Kidney capillary endothelial cell (primary cell): Measurements from ENCODE around the gene KIF26B.

Experiments used
- DNase-seq: peaks from one replicate; pipeline ENCODE4 v3.0.0-alpha.2; 2018; ENCODE audit warnings: low spot score

The KIF26B gene

DNA sequence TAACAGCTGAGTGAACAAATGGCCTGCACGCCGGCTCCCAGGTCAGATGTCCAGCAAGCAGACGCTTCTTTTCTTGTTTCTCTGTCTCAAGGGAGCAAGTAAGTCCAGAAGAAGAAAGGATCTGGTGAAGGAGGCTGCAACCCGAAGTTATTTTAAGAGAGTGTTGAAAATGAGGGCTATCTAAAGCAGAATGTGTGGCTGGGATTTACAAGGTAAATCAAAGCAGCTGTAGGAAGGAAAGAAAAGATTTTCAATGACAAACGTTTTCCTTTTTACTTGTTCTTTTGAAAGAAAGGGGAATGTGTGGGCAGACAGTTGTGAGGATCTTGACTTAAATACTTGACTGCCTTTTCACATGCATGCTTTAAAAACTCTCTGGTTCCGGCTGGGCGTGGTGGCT, 311.5 kb downstream of the KIF26B start:
- DNase-seq = no peak

DNA sequence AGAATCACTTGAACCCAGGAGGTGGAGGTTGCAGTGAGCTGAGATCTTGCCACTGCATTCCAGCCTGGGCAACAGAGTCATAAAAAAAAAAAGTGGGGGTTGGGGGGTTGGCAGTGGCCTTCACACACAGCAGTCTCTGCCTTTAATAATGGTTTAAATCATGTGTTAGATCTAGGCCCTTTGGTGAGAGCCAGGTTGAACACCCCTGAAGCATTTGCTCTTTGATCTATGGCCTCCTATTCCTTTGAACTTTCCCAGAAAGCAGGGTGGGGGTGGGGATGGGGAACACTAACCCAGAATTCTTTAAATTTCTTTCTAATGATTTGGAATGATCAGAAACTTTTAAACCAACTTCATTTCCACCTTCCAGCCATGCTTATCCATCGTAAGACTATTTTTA, 313.0 kb downstream of the KIF26B start:
- no peak for DNase-seq

DNA sequence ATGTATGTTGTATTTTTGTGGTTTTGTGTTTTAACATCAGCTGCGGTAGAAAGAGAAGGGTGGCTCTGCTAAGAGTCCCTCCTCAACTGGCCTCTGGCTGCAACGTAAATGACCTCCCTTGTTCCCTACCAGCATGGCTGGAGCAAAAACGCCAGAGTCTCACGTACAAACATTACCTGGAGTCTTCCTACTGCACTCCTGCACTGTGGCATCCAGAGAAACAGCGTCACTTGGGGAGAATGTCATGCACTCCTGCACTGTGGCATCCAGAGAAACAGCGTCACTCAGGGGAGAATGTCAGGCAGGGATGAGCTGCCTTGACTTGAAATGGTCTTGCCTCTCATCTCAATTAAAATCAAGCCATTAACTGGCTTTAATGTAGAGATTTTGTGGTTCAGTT, 314.2 kb downstream of the KIF26B start:
- no peak for DNase-seq

DNA sequence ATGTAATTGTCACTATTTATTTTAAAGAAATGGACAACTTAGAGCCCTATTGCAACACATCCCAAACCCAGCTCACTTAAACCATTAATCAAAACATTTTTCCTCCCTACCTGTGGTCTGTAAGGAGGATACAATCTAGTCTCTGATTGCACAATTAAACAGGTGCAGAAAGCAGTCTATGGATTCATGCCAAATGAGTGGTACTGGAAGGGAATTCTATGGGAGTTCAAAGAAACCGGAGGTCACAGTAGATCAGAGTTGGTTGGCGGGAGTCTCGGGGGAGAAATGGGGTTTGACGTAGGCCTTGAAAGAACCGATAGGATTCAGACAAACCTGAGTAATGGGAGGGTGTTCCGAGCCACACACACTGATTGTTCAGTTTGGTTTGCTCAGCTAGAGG, 314.9 kb downstream of the KIF26B start:
- DNase-seq = no peak

DNA sequence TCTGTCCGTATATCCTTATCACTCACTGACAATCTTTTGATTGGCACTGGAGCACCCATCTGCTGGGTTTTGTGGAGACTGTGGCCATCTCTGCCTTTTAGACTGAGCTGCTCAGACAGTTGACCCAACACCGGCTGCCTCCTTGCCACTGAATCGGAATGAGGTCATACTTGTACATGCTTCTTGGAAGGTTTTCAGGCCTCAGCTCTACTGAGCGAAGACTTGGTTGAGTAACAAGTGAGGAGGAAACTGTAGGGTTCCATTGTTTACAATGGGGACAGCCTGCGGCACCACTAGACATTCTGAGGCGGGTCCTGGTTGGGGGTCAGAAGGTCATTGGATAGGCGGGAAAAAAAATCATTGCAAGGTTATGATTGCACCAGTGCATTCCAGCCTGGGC, 320.3 kb downstream of the KIF26B start:
- no peak for DNase-seq

DNA sequence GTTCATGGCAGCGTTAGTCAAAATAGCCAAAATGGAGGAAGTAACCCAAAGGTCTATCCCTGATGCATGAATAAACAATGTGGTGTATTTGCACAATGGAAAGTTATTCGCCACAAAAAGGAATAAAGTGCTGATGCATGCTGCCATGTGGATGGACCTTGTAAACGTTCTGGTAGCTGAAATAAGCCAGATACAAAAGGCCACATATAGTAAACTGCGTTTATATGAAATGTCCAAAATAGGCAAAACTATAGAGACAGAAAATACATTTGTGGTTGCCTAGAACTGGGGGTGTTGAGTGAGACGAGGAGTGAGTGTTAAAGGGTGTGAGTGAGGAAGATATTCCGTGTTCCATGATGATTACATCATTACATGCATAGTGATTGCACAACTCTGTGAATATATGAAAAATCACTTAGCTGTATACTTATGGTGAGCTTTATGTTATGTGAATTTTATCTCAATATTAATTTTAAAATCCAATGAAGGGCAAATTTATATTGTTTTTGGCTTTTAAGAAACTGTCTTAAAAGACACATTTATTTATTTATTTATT, 321.3 kb downstream of the KIF26B start:
- no peak for DNase-seq

DNA sequence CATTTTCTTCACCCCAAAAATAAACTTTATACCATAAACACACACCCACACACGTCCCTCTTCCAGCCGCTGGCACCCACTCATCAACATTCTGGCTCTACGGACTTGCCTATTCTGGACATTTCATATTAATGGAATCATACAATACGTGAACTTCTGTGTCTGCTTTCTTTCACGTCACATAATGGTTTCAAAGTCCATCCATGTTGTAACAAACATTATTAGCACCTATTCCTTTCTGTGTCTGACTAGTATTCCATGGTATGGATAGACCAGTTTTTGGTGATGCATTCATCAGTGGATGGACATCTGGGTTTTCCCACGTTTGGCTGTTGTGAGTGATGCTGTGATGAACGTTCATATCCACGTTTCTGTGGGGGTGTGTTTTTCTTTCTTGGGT, 323.2 kb downstream of the KIF26B start:
- DNase-seq = no peak

DNA sequence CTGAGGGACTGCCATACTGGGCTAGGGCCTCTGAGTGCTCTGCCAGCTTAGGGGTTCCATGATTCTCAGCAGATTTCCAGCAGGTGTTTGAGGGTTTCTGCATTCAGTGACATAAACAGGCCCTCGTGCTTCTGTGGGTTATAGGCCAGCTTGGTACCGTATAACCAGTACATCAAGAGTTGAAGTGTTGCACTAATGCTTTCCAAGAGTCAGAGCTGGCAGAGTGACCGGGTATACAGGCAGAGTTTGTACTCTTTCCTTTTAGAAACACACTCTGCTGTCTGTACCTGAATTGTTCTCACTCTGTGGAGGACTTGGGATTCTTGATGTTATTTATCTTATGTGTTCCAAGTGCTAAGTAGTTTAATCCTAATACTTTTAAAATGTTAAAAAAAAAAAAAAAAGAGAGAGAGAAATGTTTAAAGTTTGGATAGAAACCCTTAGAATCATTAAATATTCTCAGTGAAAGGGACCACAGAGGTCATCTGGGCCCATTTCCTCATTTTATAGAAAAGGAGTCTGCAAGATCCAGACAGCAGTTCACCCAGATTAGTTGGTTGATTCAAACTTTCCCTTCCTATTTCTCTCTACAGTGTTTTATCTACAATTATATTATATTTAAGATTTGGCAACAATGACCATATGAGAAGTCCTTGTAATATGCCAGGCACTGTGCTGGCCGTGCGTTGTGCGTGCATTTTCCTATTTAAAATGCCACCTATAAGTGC, 325.8 kb downstream of the KIF26B start:
- no peak for DNase-seq

DNA sequence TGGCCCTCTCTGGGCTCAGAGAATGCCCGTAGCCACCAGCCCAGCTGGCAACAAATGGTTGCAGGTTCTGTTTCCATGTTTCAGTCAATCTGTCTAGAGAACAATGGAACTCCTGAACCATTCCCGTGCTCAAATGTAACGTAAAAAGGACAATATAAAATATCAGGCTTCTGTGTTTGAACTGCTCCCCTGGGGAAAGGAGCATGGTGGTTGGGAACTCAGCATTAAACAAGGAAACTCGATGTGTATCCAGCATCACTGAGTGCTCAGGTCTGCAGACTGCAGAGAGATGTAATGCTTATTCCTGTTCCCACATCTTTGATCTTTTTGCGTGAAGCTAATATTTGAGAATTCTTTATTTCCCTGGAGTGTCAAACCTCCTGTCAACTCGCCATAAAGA, 326.5 kb downstream of the KIF26B start:
- no peak for DNase-seq

DNA sequence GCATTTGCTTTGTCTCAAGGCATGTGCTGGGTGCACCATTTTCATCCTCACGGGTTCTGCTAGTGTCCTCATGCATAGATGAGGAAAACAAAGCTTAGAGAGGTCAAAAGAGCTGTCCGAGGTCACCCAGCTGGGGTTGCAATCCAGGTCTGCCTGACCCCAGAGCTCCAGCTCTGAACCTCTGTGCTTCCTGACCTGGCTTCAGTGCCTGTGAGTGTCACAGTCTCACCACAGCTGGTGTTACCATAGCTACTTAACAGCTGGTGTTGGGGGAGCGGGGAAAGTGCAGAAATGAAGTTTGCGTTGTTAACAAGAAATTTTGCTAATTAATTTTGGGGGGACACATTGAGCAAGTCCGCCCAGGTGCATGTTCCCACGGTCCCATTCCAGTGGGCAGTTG, 328.5 kb downstream of the KIF26B start:
- no peak for DNase-seq

DNA sequence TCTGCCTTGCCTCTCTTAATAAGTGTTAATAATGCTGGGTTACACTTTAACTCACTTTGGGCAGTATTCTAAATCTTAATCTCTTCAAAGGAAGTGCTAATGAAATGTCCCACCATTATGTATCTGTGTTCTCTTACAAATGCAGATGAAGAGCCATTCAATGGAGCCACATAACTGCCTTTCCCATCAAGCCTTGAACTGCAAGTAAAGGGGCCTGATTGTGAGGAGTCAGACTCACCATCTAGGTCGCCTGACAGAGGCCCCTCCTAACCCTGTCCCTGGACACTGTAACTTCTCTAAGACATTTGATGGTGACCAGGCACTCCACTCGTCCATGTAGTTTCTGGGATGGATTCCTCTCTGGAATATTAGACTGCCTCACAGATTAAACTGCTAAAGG, 329.4 kb downstream of the KIF26B start:
- no peak for DNase-seq

DNA sequence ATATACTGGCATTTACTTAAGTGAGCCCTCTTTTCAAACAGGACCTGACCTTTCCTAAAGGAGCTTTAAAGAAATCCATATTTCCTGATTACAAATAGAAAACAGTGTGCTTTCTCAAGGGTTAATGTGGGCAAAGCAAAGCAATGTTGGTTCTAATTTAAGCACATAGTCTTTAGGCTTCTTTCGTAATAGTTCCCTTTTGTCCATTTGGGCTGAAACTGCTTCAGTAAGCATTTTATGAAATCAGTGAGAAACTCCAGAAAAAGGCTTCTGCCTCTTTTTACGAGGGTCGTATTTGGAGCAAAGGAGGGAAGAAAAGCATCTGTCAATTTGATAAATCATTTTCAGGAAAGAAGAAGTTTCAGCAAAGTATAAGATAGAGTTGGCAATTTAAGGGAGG, 331.2 kb downstream of the KIF26B start:
- DNase-seq = no peak

DNA sequence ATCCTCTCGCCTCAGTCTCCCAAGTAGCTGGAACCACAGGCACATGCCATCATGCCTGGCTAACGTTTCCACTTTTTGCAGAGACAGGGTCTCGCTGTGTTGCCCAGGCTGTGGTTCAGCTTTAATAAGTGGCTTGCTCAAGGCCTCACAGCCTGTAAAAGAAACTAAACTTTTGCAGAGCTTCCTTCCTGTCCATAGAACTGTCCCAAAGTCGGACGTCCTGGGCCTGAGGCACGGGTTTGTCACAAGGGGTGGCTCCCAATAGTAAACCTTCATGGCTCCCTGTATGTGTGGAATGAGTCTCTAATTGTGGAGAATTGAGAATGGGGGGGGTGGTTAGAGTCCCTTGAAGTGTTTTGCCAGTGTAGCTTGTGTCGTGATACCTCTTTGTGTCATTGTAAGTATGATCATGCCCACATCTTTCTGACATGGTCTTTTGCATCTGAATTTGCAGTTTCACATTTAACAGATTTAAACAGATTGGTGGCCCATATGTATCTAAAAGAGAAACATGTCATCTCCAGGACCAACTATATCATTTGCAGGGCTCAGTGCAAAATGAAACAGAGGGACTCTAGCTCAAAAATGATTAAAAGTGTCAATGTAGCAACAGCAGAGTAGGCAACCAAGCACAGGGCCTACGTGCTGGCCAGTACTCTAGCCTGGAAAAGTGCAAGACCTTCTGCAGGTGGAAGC, 332.1 kb downstream of the KIF26B start:
- no peak for DNase-seq

DNA sequence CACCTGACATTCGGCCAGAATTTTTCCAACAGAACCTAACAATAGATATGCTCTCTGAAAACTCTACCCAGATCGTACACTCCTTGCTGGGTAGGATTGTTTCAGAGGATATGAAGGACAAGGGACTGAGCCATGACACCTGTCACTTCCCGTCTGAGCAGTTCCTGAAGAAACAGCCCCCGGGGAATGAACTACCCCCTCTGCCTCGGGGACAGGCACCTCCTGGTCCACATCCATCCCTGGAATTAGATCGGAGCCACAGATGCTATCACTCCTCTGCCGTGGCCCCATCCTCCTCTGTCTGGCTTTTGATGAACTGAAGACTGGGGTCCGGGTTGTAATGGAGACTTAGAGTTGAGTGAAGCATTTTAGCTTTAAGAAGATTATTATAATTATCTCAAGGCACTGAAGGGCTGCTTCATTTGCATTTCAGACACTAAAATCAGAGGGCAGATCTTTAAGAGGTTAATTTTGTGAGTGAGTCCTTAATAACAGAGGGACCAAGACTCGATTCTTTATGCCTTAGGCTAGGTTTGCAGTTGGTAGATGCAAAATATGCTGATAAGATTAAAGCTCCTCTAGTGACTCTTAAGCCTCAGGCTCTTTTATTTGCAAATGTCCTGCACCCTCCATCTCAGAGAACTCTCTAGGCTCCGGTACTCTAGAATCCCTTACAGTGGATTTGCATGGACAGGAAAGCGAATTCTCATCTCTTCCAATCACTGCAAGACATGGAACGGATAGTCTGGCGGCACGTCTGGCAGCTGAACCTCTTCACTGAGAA, 333.8 kb downstream of the KIF26B start:
- DNase-seq = no peak

DNA sequence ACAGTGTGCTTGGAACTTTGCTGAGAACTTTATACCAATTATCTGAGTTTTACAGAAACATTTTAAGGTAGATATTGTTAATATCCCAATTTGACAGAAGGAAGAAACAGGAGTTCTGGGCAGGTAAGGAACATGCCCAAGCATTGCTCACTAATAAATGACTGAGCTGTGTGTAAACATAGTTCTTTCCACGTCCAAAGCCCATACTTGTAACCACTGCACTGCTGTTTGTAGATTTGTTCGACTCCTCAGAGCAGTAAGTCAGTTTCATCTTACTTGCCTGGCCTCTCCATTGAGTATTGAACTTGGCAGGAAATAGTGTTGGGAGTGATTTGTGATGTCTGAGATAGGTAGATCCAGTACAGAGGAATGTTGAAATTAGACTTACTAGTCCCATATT, 335.1 kb downstream of the KIF26B start:
- DNase-seq = no peak

DNA sequence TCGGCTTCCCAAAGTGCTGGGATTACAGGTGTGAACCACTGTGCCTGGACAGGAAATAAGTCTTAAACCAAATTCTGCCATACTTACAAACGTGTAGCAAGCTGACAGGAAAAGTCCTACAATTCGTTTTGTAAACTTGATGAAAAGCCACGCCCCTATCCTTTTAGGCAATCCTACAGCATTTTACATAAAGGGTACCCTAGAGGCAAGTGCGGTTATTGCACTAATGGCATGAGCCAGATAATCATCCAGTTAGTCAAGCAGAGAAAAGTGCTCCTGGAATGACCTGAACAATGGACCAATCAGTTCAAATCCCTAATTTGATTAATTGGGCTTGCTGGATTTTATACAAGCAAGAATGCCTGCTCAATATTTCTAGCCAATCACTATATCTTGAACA, 338.2 kb downstream of the KIF26B start:
- DNase-seq = no peak

DNA sequence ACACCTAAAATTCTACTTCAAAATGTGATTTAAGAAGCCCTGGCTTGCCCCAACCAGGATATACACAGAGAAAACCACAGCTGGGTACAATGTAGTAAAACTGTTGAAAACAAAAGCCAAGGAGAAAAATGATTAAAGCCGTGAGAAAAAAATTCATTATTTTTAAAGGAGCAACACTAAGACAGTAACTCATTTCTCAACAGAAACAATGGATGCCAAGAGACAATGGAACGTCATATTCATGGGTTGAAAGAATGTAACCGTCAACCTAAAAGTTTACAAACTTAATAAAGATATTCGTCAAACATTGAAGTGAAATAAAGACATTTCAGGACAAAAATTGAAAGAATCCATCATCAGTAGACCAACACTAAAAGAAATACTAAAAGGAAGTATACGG, 340.9 kb downstream of the KIF26B start:
- DNase-seq = no peak

DNA sequence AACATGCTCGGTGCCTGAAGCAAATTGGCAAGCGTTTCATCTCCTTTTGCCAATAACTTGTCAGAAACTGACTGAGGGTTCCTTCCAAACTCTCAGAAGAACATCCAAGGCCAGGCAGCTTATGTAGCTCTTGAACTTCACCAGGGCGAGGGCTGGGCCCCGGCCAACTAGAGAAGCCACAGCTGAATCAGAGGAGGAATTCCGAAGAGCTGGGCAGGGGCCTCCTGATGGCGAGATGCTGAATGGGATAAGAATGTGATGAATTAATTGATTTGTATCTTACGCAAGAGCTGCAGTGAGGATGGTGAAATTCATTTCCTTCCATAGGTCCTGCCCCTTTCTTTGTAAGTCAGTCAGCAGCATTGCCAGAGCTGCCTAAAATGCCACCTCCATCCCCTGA, 345.8 kb downstream of the KIF26B start:
- no peak for DNase-seq

DNA sequence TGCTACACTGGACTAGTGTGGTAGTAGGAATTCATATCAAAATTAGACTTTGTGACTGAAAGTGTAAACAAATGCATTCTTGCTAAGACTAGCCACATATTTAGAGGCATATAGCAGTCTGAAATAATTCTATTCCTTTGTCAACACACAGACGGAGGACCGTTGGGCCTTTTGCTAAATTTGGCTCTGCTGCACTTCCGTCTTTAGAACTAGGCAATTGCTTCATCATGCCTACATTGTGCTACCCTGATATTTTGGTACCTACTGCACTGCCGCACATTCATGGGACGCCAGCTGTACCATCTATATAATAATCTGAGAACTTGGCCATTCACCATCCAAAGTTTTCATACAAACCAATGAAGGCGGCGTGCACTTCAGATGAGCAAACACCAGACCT, 346.8 kb downstream of the KIF26B start:
- no peak for DNase-seq

DNA sequence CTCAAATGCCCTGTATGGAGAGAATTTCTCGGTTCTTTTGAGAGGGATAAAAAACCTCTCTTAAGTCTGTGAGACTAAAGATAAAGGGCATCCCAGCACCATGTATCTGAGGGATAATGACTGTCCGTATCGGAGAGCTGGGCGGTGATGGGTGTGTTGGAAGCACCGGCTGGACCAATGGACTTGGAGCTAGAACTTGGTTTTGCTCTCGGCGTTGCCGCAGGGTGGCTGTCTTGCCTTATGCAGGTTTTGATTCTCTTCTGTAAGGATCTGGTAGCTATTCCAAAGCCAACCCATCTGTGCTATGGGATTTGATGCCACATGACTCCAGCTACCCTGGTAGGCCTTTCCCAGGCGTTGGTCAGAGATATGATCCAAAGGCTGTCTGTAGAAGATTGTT, 348.8 kb downstream of the KIF26B start:
- DNase-seq = no peak

DNA sequence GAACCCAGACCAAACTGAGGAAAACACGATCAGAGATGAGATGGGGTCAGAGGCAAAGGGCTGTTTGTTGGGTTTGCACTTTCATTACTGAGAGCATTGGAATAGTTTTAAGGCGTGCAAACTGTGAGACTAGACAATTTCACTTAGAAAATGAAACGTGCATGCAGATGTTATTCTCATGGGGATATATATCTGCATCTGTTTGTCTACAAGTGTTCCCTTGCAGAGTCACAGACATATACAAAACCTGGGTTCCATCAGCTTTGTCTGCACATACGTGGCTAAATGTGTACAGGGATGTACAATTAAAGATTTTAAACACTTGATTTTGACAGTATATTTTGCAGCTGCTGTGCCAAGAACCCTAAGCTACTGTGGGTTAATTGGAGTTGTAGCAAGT, 355.4 kb downstream of the KIF26B start:
- no peak for DNase-seq

DNA sequence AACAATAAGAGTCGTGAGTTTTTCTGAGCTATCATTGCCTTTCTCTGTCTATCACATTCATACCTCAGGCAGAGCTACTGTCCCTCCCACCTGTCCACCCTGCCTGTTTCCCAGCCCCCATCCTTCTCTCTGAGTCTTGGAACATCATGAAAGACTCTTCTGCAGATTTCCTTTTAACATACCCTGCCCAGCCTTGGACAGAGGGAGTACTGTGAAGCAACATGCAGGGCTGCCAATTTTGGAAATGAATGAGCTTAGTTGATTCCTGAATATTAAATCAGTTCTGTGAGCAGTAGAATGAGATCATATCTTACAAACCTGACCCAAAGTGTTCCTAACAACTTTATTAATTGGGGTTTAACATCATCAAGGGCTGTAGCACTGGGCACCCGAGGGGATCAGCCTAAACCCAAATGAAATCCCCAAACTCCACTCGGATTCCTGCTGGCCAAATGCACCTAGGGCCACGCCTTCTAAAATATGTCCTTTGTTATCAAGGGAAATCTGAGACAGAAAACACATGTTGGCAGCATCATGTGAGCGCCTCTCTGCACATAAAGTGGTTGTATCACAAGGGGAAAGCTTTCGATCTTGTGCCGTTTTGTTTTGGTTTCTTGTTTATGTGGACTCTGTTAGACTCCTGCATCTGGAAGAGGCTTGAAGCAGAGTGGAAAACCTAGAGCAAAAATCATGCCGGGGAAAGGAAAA, 357.6 kb downstream of the KIF26B start:
- no peak for DNase-seq
